Mesothelial cell of epicardium (in vitro differentiated cells): Measurements from ENCODE around the gene KRTAP9-8. TPM values are rescaled to one million over a fixed set of nuclear protein-coding genes. Genes with fewer than 3 reads are reported as not detected.
"Not testable (repeated sequence)": the region's sequence is repeated elsewhere in the genome, so short reads cannot be mapped to it uniquely, and the experiment has no call there.

Experiments used
- DNase-seq, 2 experiments: peaks; one replicate each; pipeline ENCODE4 v3.0.0; 2021; ENCODE audit warnings: low spot score in 2 of 2; ENCODE audit not compliant: unreplicated experiment in 2 of 2
- H3K27ac Mint-ChIP-seq: 2 replicates; pipeline ENCODE4 v1.8.0; 2021; ENCODE audit warnings: mixed read lengths
- H3K27me3 Mint-ChIP-seq: 2 replicates; pipeline ENCODE4 v1.8.0; 2021; ENCODE audit warnings: low read depth, mixed read lengths
- H3K36me3 Mint-ChIP-seq: 2 replicates; pipeline ENCODE4 v1.8.0; 2021; ENCODE audit warnings: mixed read lengths
- H3K4me1 Mint-ChIP-seq: 2 replicates; pipeline ENCODE4 v1.8.0; 2021; ENCODE audit warnings: mixed read lengths
- H3K4me3 Mint-ChIP-seq: 2 replicates; pipeline ENCODE4 v1.8.0; 2021; ENCODE audit warnings: mild to moderate bottlenecking, moderate library complexity, mixed read lengths
- H3K9me3 Mint-ChIP-seq: 2 replicates; pipeline ENCODE4 v1.8.0; 2021; ENCODE audit warnings: mixed read lengths
- total RNA-seq: library from RNA; stranded (reverse); gene quantifications from 3 replicates; pipeline ENCODE4 v1.2.1, GENCODE V29; 2021
- TF ChIP-seq, protein P1 (sequence below): fragments of 200-600 bp; sonication (generic); IDR thresholded peaks from one replicate; pipeline ENCODE4 v1.5.0; 2021; ENCODE audit warnings: antibody characterized with exemption; ENCODE audit not compliant: unreplicated experiment

The KRTAP9-8 gene
- total RNA-seq, 1 donor from 2014 or later: not detected

GRCh38 chr17:41271858-41272257, 34.1 kb downstream of the KRTAP9-8 start:
- no peak for DNase-seq

GRCh38 chr17:41275648-41276190, 37.9 kb downstream of the KRTAP9-8 start, which contains the start of gene KRTAP9-7:
KRTAP9-7 (plus strand) TSS chr17:41275698; CDS start chr17:41275698, 0 bp downstream.
- not testable (repeated sequence) for H3K36me3 Mint-ChIP-seq, H3K4me1 Mint-ChIP-seq, H3K27ac Mint-ChIP-seq, DNase-seq, H3K9me3 Mint-ChIP-seq, H3K4me3 Mint-ChIP-seq
- peaks cover 13% of the 10 kb centered on the region for H3K27me3 Mint-ChIP-seq

More at GRCh38 chr17:41271858-41272257, 34.1 kb downstream of the KRTAP9-8 start:
- TF ChIP-seq, protein P1, sequence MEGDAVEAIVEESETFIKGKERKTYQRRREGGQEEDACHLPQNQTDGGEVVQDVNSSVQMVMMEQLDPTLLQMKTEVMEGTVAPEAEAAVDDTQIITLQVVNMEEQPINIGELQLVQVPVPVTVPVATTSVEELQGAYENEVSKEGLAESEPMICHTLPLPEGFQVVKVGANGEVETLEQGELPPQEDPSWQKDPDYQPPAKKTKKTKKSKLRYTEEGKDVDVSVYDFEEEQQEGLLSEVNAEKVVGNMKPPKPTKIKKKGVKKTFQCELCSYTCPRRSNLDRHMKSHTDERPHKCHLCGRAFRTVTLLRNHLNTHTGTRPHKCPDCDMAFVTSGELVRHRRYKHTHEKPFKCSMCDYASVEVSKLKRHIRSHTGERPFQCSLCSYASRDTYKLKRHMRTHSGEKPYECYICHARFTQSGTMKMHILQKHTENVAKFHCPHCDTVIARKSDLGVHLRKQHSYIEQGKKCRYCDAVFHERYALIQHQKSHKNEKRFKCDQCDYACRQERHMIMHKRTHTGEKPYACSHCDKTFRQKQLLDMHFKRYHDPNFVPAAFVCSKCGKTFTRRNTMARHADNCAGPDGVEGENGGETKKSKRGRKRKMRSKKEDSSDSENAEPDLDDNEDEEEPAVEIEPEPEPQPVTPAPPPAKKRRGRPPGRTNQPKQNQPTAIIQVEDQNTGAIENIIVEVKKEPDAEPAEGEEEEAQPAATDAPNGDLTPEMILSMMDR: no peak
- H3K27me3 Mint-ChIP-seq: peaks cover 11% of the 10 kb centered on the region
- no peak overlapping the region for H3K27ac Mint-ChIP-seq
- H3K36me3 Mint-ChIP-seq: no peaks in the 10 kb centered on the region
- no peaks in the 10 kb centered on the region for H3K9me3 Mint-ChIP-seq
- no peak overlapping the region for H3K4me3 Mint-ChIP-seq
- H3K4me1 Mint-ChIP-seq: peaks cover 6% of the 10 kb centered on the region

DNA sequence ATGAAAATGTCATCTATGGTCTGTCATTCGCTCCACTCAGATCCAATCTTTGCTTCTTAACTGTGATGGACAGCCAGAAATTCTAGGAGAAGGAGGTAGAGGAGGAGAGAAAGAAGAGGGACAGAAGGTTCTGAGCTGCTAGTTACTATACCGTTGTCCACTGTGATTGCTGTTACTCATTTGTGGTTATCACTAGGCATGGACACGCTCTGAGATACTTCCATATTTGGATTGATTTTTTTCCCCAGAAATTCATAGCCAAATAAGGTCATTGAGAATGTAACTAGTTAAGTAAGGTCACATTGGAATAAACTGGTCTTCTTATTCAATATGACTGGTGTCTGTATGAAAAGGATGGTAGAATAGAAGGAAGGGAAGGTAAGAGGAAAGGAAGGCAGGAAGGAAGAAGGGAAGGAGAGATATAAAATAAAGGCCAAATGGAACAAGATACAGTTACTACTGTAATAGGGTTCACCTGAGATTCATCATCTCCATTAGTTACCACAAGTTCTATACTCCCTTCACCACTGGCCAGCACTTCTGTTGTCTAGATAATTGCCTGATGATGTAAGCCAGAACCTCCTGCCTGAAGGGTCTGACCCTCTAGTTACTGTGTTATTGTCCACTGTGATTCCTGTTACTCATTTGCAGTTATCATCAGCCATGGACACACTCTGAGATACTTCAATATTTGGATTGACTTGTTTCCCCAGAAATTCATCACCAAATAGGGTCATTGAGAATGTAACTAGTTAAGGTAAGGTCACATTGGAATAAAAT, 40.6 kb downstream of the KRTAP9-8 start:
- Mint-ChIP-seq H3K27me3 (peaks cover 13% of the 10 kb centered on the region), H3K36me3 (no peaks in the 10 kb centered on the region), H3K4me3 (no peak overlapping the region), H3K9me3 (peaks cover 8% of the 10 kb centered on the region), H3K27ac (no peak overlapping the region), H3K4me1 (peaks cover 6% of the 10 kb centered on the region)
- no peak for DNase-seq
- TF ChIP-seq, protein P1: no peak

- no peak overlapping the region for H3K4me3 Mint-ChIP-seq
- TF ChIP-seq, protein P1: no peak
- no peaks in the 10 kb centered on the region for H3K27me3 Mint-ChIP-seq
- peak overlapping the region; percentile 64 for H3K27ac Mint-ChIP-seq
- peaks cover 8% of the 10 kb centered on the region for H3K9me3 Mint-ChIP-seq
- H3K36me3 Mint-ChIP-seq: no peaks in the 10 kb centered on the region
- peaks cover 26% of the 10 kb centered on the region for H3K4me1 Mint-ChIP-seq
- no peak for DNase-seq
These were observed 46.2 kb downstream of the KRTAP9-8 start for GRCh38 chr17:41284043-41284442.

GRCh38 chr17:41284546-41284945, 46.7 kb downstream of the KRTAP9-8 start:
- H3K4me3 Mint-ChIP-seq: no peak overlapping the region

More at GRCh38 chr17:41284546-41284945, 46.7 kb downstream of the KRTAP9-8 start:
- Mint-ChIP-seq H3K36me3 (no peaks in the 10 kb centered on the region), H3K9me3 (peaks cover 7% of the 10 kb centered on the region), H3K27ac (peak overlapping the region; percentile 65), H3K4me1 (peaks cover 26% of the 10 kb centered on the region), H3K27me3 (no peaks in the 10 kb centered on the region)
- DNase-seq: no peak
- TF ChIP-seq, protein P1: no peak
